Uterus (tissue), 4 donors: ENCODE measurements around the gene THOC1. TPM values are rescaled to one million over a fixed set of nuclear protein-coding genes. Genes with fewer than 3 reads are reported as not detected.

Experiments used
- DNase-seq, 2 donors: peaks; one replicate each; pipeline ENCODE4 v3.0.0-alpha.2; 2019 to 2020
- H3K27ac ChIP-seq, 2 donors: fragments of 200-600 bp; sonication (generic); 1 replicate in 1 of 2; 2 replicates in 1 of 2; pipeline ENCODE4 v1.5.1; 2016 to 2018
- H3K27me3 ChIP-seq, 2 donors: fragments of 200-600 bp; sonication (generic); one replicate each; pipeline ENCODE4 v1.5.1; 2018 to 2019; ENCODE audit warnings: control low read depth in 1 of 2
- H3K36me3 ChIP-seq, 2 donors: fragments of 200-600 bp; sonication (generic); one replicate each; pipeline ENCODE4 v1.5.1; 2019; ENCODE audit warnings: control low read depth in 1 of 2
- H3K4me1 ChIP-seq, 2 donors: fragments of 200-600 bp; sonication (generic); one replicate each; pipeline ENCODE4 v1.5.1; 2018 to 2019; ENCODE audit warnings: control low read depth in 1 of 2
- H3K4me3 ChIP-seq, 2 donors: fragments of 200-600 bp; sonication (generic); 1 replicate in 1 of 2; 2 replicates in 1 of 2; pipeline ENCODE4 v1.5.1; 2018 to 2019; ENCODE audit warnings: mild to moderate bottlenecking in 1 of 2
- H3K9me3 ChIP-seq, 2 donors: fragments of 200-600 bp; sonication (generic); one replicate each; pipeline ENCODE4 v1.5.1; 2019; ENCODE audit warnings: control low read depth in 1 of 2
- POLR2A ChIP-seq, 2 donors: fragments of 450-650 bp; IDR thresholded peaks; one replicate each; pipeline ENCODE4 v1.6.1; 2016; ENCODE audit warnings: antibody characterized with exemption in 2 of 2, mild to moderate bottlenecking in 1 of 2, moderate library complexity in 1 of 2
- intact Hi-C: fragments of 100-400 bp; cut with DNase I; formaldehyde crosslinking; loops from one replicate; pipeline ENCODE4 v1.15.1; 2023; ENCODE audit warnings: low total_unique reads
- total RNA-seq, 4 donors: library from RNA; depleted of rRNA in 3 of 4; stranded (reverse); fragments of >200 nt in 3 of 4; gene quantifications; one replicate each; pipeline versions ENCODE4 v1.1.0 to v1.2.4, GENCODE V29; 2014 to 2023
- TF ChIP-seq, protein P1 (sequence below), 4 experiments: fragments of 200-600 bp in 2 of 4; fragments of 450-650 bp in 2 of 4; sonication (generic) in 2 of 4; IDR thresholded peaks; one replicate each; pipeline ENCODE4 v1.5.1; 2016 to 2019; ENCODE audit warnings: antibody characterized with exemption in 4 of 4, mild to moderate bottlenecking in 2 of 4, moderate library complexity in 1 of 4
- donor health status: DM: yes; HTN: yes; CAD: no.

The THOC1 gene
- total RNA-seq, 4 donors from 2014 or later = 58.2 to 245 (median 98.6) TPM

DNA sequence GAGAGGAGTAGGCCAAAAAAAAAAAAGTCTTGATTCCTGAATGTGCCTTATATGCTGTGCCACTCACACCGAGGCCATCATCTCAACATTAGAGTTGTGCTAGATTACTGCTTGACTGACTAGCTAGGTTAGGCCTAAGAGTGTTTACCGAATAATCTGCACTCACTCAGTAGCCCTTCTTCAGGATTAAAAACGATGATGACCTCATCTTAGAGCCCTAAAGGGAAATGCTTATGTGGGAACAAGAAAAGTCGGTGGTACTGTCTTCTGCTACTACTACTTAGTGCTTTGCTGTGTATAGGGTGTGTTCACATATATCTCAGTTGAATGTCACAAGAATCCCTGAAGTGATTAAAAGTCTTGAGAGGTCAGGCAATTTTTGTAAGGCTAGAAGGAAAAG is 54.3 kb downstream of the THOC1 start:
- Histone ChIP-seq H3K9me3 (no peaks in the 10 kb centered on the region), H3K4me3 (no peak overlapping the region), H3K36me3 (no peaks in the 10 kb centered on the region), H3K4me1 (no peaks in the 10 kb centered on the region), H3K27ac (no peak overlapping the region), H3K27me3 (no peaks in the 10 kb centered on the region)
- TF ChIP-seq, protein P1, sequence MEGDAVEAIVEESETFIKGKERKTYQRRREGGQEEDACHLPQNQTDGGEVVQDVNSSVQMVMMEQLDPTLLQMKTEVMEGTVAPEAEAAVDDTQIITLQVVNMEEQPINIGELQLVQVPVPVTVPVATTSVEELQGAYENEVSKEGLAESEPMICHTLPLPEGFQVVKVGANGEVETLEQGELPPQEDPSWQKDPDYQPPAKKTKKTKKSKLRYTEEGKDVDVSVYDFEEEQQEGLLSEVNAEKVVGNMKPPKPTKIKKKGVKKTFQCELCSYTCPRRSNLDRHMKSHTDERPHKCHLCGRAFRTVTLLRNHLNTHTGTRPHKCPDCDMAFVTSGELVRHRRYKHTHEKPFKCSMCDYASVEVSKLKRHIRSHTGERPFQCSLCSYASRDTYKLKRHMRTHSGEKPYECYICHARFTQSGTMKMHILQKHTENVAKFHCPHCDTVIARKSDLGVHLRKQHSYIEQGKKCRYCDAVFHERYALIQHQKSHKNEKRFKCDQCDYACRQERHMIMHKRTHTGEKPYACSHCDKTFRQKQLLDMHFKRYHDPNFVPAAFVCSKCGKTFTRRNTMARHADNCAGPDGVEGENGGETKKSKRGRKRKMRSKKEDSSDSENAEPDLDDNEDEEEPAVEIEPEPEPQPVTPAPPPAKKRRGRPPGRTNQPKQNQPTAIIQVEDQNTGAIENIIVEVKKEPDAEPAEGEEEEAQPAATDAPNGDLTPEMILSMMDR (IDR thresholded peaks at IDR 0.05) = no peak
- no peak for TF ChIP-seq POLR2A (IDR thresholded peaks at IDR 0.05)
- intact Hi-C loops = no loop called here
- DNase-seq = no peak

DNA sequence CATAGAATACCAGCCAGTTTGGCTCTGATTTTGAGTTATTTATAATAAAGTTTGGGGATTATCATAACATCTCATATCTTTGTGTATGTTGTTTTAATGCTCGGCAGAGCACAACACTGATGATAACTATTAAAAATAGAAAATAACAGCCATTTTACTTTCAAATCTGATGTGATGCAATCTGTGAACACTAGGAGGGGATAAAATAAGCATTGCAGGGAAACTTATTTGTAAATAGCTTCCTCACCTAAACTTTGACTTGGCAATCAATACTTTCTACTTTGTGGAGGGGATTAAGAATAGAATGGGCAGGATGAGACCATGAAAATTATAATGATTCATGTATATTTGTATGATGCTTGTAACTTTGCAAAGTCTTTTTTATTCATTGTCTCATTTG is 55.1 kb downstream of the THOC1 start:
- Histone ChIP-seq H3K27ac (no peak overlapping the region), H3K4me3 (no peak overlapping the region), H3K27me3 (no peaks in the 10 kb centered on the region), H3K4me1 (no peaks in the 10 kb centered on the region), H3K9me3 (no peaks in the 10 kb centered on the region), H3K36me3 (no peaks in the 10 kb centered on the region)
- TF ChIP-seq, protein P1 (IDR thresholded peaks at IDR 0.05) = no peak
- no peak for TF ChIP-seq POLR2A (IDR thresholded peaks at IDR 0.05)
- no peak for DNase-seq
- intact Hi-C loops = no loop called here

DNA sequence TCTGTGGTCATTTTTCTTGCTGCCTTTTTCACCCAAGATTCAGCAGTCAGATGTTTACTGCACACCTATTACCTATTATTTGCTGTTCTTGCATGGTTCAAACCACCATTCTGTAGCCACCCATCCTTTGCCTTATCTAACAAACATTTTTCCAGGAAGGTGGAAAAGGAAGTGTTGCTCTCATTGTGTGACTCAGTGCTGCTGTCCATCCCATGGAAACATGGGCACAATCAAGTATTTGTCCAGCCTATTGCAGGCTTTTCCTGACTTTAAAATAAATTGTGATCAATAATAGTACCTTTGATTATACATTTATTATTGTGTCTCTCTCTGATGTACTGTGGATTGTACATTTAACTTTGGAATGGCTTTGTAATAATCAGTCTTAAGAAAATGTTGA is 56.3 kb downstream of the THOC1 start:
- no peak overlapping the region for H3K4me3 ChIP-seq
- no peaks in the 10 kb centered on the region for H3K9me3 ChIP-seq
- H3K27me3 ChIP-seq = no peaks in the 10 kb centered on the region
- TF ChIP-seq, protein P1 (IDR thresholded peaks at IDR 0.05) = no peak
- no peak for TF ChIP-seq POLR2A (IDR thresholded peaks at IDR 0.05)
- no peak for DNase-seq
- H3K36me3 ChIP-seq = no peaks in the 10 kb centered on the region
- intact Hi-C loops = no loop called here
- no peak overlapping the region for H3K27ac ChIP-seq
- no peaks in the 10 kb centered on the region for H3K4me1 ChIP-seq

DNA sequence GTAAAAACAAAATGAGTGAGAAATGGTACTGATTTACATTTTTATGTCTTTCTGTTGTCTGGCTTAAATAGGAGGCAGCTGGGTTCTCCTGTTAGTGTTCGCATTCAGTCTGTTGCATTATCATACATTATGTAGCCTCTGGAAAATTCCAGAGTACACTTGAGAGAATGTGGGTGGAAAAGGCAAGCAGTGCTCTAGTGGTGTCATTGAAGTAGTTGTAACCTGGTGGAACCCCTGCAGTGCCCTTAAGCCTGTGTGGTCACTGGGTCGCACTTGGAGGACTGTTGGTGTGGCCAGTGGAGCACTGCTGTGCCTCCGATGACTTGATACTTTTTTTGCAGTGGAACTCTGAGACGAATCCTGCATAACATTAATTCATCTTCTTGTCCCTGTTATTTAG is 57.1 kb downstream of the THOC1 start:
- intact Hi-C loops = no loop called here
- no peak overlapping the region for H3K4me3 ChIP-seq
- no peak overlapping the region for H3K27ac ChIP-seq
- H3K27me3 ChIP-seq = no peaks in the 10 kb centered on the region
- no peak for TF ChIP-seq POLR2A (IDR thresholded peaks at IDR 0.05)
- H3K4me1 ChIP-seq = no peaks in the 10 kb centered on the region
- H3K36me3 ChIP-seq = no peaks in the 10 kb centered on the region
- no peak for DNase-seq
- H3K9me3 ChIP-seq = no peaks in the 10 kb centered on the region

DNA sequence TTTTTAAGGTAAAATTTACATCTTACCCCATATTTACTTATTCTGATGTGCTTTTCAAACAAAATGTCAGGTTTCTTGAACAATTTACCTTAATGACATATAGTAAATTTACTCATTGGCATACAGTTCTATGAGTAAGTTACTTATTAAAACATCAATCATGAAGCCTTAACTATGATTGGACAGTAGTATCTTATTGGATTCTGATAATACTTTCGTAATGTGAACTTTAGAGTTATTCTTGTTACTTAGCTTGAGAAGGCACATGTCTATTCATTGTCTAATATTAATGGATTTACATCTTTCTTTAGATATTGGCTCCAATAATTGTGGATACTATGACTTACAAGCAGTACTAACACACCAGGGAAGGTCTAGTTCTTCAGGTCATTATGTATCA is 57.8 kb downstream of the THOC1 start:
- intact Hi-C loops = no loop called here
- Histone ChIP-seq H3K27me3 (no peaks in the 10 kb centered on the region), H3K4me3 (no peak overlapping the region), H3K9me3 (no peaks in the 10 kb centered on the region), H3K36me3 (no peaks in the 10 kb centered on the region), H3K4me1 (no peaks in the 10 kb centered on the region), H3K27ac (no peak overlapping the region)
- TF ChIP-seq, protein P1 (IDR thresholded peaks at IDR 0.05) = no peak
- TF ChIP-seq POLR2A (IDR thresholded peaks at IDR 0.05) = no peak
- DNase-seq = no peak

DNA sequence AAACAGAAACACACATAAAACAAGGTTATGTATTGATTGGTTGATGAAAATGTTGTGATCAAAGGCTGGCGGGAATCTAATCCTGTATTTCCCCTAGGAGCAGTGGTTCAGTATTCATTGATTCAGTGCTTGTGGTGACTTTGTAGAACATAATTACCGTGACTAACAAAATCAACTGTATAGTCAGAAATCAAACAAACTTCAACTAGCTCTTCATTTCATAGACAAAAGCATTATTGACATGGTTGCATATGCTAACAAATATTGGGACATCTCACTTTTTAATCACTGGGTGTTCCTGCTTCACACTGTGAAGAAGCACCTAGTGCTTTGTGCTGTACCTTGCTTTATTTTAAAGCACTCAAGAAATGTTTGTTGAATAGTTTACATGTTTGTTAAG is 68.1 kb downstream of the THOC1 start:
- no peaks in the 10 kb centered on the region for H3K27me3 ChIP-seq
- H3K27ac ChIP-seq = no peak overlapping the region
- H3K4me3 ChIP-seq = no peak overlapping the region
- no peaks in the 10 kb centered on the region for H3K9me3 ChIP-seq
- H3K36me3 ChIP-seq = no peaks in the 10 kb centered on the region
- H3K4me1 ChIP-seq = no peaks in the 10 kb centered on the region
- DNase-seq = no peak
- intact Hi-C loops = no loop called here
- TF ChIP-seq, protein P1 (IDR thresholded peaks at IDR 0.05) = no peak
- TF ChIP-seq POLR2A (IDR thresholded peaks at IDR 0.05) = no peak
